Measurements from ENCODE around the gene SNAPC2. TPM values are rescaled to one million over a fixed set of nuclear protein-coding genes. Genes with fewer than 3 reads are reported as not detected.

SNAPC2 gene
- total RNA-seq, 1 donor from 2014 or later = 15.2 TPM

GRCh38 chr19:7899751-7900378 is 20.3 kb upstream of the SNAPC2 start:
- Histone ChIP-seq H3K4me3 (ENCODE audit: insufficient read depth, low read depth, low read length) (no peak overlapping the region), H3K36me3 (ENCODE audit: insufficient read depth, low read length) (no peaks in the 10 kb centered on the region), H2AFZ (ENCODE audit: low read depth, low read length) (no peak overlapping the region), H3K27ac (ENCODE audit: low read depth, low read length) (no peak overlapping the region), H3K27me3 (ENCODE audit: insufficient read depth, low read length) (no peaks in the 10 kb centered on the region), H3K4me2 (ENCODE audit: low read length) (no peak overlapping the region), H3K4me1 (ENCODE audit: insufficient read depth, low read length) (peaks cover 13% of the 10 kb centered on the region), H4K20me1 (ENCODE audit: insufficient read depth, low read length) (peaks cover 7% of the 10 kb centered on the region), H3K79me2 (ENCODE audit: insufficient read depth, low read length) (peaks cover 12% of the 10 kb centered on the region), H3K9me3 (ENCODE audit: insufficient read depth, low read depth, low read length) (no peaks in the 10 kb centered on the region), H3K9ac (ENCODE audit: low read length) (no peak overlapping the region)
- Mint-ChIP-seq H3K9me3 (ENCODE audit: unreplicated experiment) (peaks cover 2% of the 10 kb centered on the region), H3K27me3 (ENCODE audit: low read depth, unreplicated experiment) (no peaks in the 10 kb centered on the region), H3K36me3 (ENCODE audit: low read depth, unreplicated experiment) (peaks cover 10% of the 10 kb centered on the region), H3K27ac (ENCODE audit: unreplicated experiment) (no peak overlapping the region), H3K4me1 (ENCODE audit: low read depth, unreplicated experiment) (peaks cover 3% of the 10 kb centered on the region), H3K4me3 (ENCODE audit: unreplicated experiment) (no peak overlapping the region)
- FAIRE-seq (no peak), DNase-seq (ENCODE audit: low read depth) (no peak)
- TF ChIP-seq CTCF (IDR thresholded peaks at IDR 0.05; ENCODE audit: insufficient read depth, low read depth, low read length) = no peak
- no peak for TF ChIP-seq EZH2 (IDR thresholded peaks at IDR 0.05; ENCODE audit: insufficient read depth, low read length)

DNA sequence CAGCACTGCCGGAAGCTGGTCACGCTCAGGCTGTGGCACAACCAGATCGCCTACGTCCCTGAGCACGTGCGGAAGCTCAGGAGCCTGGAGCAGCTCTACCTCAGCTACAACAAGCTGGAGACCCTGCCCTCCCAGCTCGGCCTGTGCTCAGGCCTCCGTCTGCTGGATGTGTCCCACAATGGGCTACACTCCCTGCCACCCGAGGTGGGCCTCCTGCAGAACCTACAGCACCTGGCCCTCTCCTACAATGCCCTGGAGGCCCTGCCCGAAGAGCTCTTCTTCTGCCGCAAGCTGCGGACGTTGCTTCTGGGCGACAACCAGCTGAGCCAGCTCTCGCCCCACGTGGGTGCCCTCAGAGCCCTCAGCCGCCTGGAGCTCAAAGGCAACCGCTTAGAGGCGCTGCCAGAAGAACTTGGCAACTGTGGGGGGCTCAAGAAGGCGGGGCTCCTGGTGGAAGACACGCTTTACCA is 19.7 kb upstream of the SNAPC2 start:
- no peak for TF ChIP-seq CTCF (IDR thresholded peaks at IDR 0.05; ENCODE audit: insufficient read depth, low read depth, low read length)
- TF ChIP-seq EZH2 (IDR thresholded peaks at IDR 0.05; ENCODE audit: insufficient read depth, low read length) = no peak
- peaks cover 2% of the 10 kb centered on the region for H3K9me3 Mint-ChIP-seq (ENCODE audit: unreplicated experiment)
- Histone ChIP-seq H3K4me2 (ENCODE audit: low read length) (no peak overlapping the region), H3K79me2 (ENCODE audit: insufficient read depth, low read length) (peaks cover 17% of the 10 kb centered on the region), H3K4me1 (ENCODE audit: insufficient read depth, low read length) (peaks cover 19% of the 10 kb centered on the region), H2AFZ (ENCODE audit: low read depth, low read length) (no peak overlapping the region), H3K4me3 (ENCODE audit: insufficient read depth, low read depth, low read length) (no peak overlapping the region), H3K36me3 (ENCODE audit: insufficient read depth, low read length) (no peaks in the 10 kb centered on the region), H3K9me3 (ENCODE audit: insufficient read depth, low read depth, low read length) (no peaks in the 10 kb centered on the region), H3K27ac (ENCODE audit: low read depth, low read length) (no peak overlapping the region), H3K9ac (ENCODE audit: low read length) (no peak overlapping the region), H4K20me1 (ENCODE audit: insufficient read depth, low read length) (peaks cover 13% of the 10 kb centered on the region), H3K27me3 (ENCODE audit: insufficient read depth, low read length) (no peaks in the 10 kb centered on the region)
- H3K4me1 Mint-ChIP-seq (ENCODE audit: low read depth, unreplicated experiment) = peaks cover 5% of the 10 kb centered on the region
- H3K4me3 Mint-ChIP-seq (ENCODE audit: unreplicated experiment) = no peak overlapping the region
- DNase-seq (ENCODE audit: low read depth) (no peak), FAIRE-seq (no peak)
- no peak overlapping the region for H3K27ac Mint-ChIP-seq (ENCODE audit: unreplicated experiment)
- peaks cover 10% of the 10 kb centered on the region for H3K36me3 Mint-ChIP-seq (ENCODE audit: low read depth, unreplicated experiment)
- H3K27me3 Mint-ChIP-seq (ENCODE audit: low read depth, unreplicated experiment) = no peaks in the 10 kb centered on the region

DNA sequence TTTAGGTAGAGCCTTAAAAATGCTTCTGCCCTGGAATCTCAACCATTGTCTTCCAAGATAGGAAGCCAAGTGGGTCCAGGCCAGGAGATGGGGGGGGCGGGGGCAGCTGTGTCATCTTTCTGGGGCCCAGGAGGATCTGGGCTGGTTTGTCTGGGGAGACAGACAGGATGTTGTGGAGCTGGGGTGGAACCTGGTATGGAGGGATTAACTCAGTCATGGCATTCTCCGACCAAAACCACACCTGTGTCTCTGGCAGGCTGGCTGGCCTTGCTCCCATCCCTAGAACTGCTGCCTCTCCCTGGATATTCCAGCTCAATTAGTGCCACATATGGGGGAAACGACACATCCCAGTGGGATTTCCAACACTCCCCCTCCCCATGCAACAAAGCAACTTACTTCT is 19.2 kb upstream of the SNAPC2 start:
- Histone ChIP-seq H3K4me2 (ENCODE audit: low read length) (no peak overlapping the region), H3K79me2 (ENCODE audit: insufficient read depth, low read length) (peaks cover 22% of the 10 kb centered on the region), H3K9me3 (ENCODE audit: insufficient read depth, low read depth, low read length) (no peaks in the 10 kb centered on the region), H3K4me1 (ENCODE audit: insufficient read depth, low read length) (peaks cover 21% of the 10 kb centered on the region), H4K20me1 (ENCODE audit: insufficient read depth, low read length) (peaks cover 18% of the 10 kb centered on the region), H3K36me3 (ENCODE audit: insufficient read depth, low read length) (no peaks in the 10 kb centered on the region), H2AFZ (ENCODE audit: low read depth, low read length) (no peak overlapping the region), H3K4me3 (ENCODE audit: insufficient read depth, low read depth, low read length) (no peak overlapping the region), H3K27ac (ENCODE audit: low read depth, low read length) (no peak overlapping the region), H3K9ac (ENCODE audit: low read length) (no peak overlapping the region), H3K27me3 (ENCODE audit: insufficient read depth, low read length) (no peaks in the 10 kb centered on the region)
- Mint-ChIP-seq H3K27ac (ENCODE audit: unreplicated experiment) (no peak overlapping the region), H3K4me3 (ENCODE audit: unreplicated experiment) (no peak overlapping the region), H3K27me3 (ENCODE audit: low read depth, unreplicated experiment) (no peaks in the 10 kb centered on the region), H3K4me1 (ENCODE audit: low read depth, unreplicated experiment) (peaks cover 5% of the 10 kb centered on the region), H3K9me3 (ENCODE audit: unreplicated experiment) (peaks cover 2% of the 10 kb centered on the region), H3K36me3 (ENCODE audit: low read depth, unreplicated experiment) (peaks cover 10% of the 10 kb centered on the region)
- FAIRE-seq (no peak), DNase-seq (ENCODE audit: low read depth) (no peak)
- TF ChIP-seq EZH2 (IDR thresholded peaks at IDR 0.05; ENCODE audit: insufficient read depth, low read length) (no peak), CTCF (IDR thresholded peaks at IDR 0.05; ENCODE audit: insufficient read depth, low read depth, low read length) (no peak)

Measured in astrocyte (in vitro differentiated cells and primary cell).